HEK293 (cell line): ENCODE measurements around the gene FTO.

Experiments
- KLF16 ChIP-seq: fragments of 450-650 bp; formaldehyde crosslinking; IDR thresholded peaks from 2 replicates; pipeline ENCODE4 v1.5.1; 2017; ENCODE audit warnings: missing biosample characterization, missing genetic modification characterization
- MYNN ChIP-seq: fragments of 450-650 bp; formaldehyde crosslinking; IDR thresholded peaks from 2 replicates; pipeline ENCODE4 v1.5.1; 2016; ENCODE audit warnings: missing biosample characterization, missing genetic modification characterization, borderline replicate concordance
- PRDM4 ChIP-seq: fragments of 450-650 bp; formaldehyde crosslinking; IDR thresholded peaks from 2 replicates; pipeline ENCODE4 v1.5.1; 2017; ENCODE audit warnings: missing biosample characterization, missing genetic modification characterization
- REPIN1 ChIP-seq: fragments of 450-650 bp; formaldehyde crosslinking; IDR thresholded peaks from 2 replicates; pipeline ENCODE4 v1.5.1; 2017; ENCODE audit warnings: missing biosample characterization, missing genetic modification characterization, low read depth
- ZFHX2 ChIP-seq: fragments of 450-650 bp; formaldehyde crosslinking; conservative IDR thresholded peaks from 2 replicates; pipeline ENCODE4 v1.5.1; 2016; ENCODE audit warnings: missing biosample characterization, missing genetic modification characterization
- ZNF211 ChIP-seq: fragments of 450-650 bp; formaldehyde crosslinking; IDR thresholded peaks from 2 replicates; pipeline ENCODE4 v1.5.1; 2016; ENCODE audit warnings: low read depth, missing biosample characterization, missing genetic modification characterization
- ZNF274 ChIP-seq, 2 experiments: fragments of 200-500 bp in 1 of 2; fragments of 450-650 bp in 1 of 2; sonication (Bioruptor generic) in 1 of 2; formaldehyde crosslinking in 1 of 2; IDR thresholded peaks; 2 replicates each; pipeline versions ENCODE4 v1.5.1 to v1.6.1; 2014 to 2016; ENCODE audit warnings: borderline replicate concordance in 1 of 2, inconsistent platforms in 1 of 2, low read length in 1 of 2, missing biosample characterization in 1 of 2, missing genetic modification characterization in 1 of 2
- ZNF292 ChIP-seq: fragments of 450-650 bp; formaldehyde crosslinking; IDR thresholded peaks from 2 replicates; pipeline ENCODE4 v1.5.1; 2016; ENCODE audit warnings: low read depth, missing biosample characterization, missing genetic modification characterization, borderline replicate concordance
- ZNF423 ChIP-seq: fragments of 450-650 bp; formaldehyde crosslinking; IDR thresholded peaks from 2 replicates; pipeline ENCODE4 v1.5.1; 2016; ENCODE audit warnings: missing biosample characterization, missing genetic modification characterization
- ZNF629 ChIP-seq: fragments of 450-650 bp; formaldehyde crosslinking; IDR thresholded peaks from 2 replicates; pipeline ENCODE4 v1.5.1; 2017; ENCODE audit warnings: missing biosample characterization, missing genetic modification characterization
- TF ChIP-seq, protein P1 (sequence below): fragments of 450-650 bp; formaldehyde crosslinking; optimal IDR thresholded peaks from 2 replicates; pipeline ENCODE3; 2016; ENCODE audit warnings: missing biosample characterization, mild to moderate bottlenecking, missing genetic modification characterization
- TF ChIP-seq, protein P2 (sequence below): fragments of 450-650 bp; formaldehyde crosslinking; IDR thresholded peaks from 2 replicates; pipeline ENCODE4 v1.5.1; 2016; ENCODE audit warnings: missing biosample characterization, missing genetic modification characterization
- TF ChIP-seq, protein P3 (sequence below): fragments of 450-650 bp; formaldehyde crosslinking; IDR thresholded peaks from 2 replicates; pipeline ENCODE4 v1.5.1; 2016; ENCODE audit warnings: missing biosample characterization, missing genetic modification characterization
- TF ChIP-seq, protein P4 (sequence below): fragments of 450-650 bp; formaldehyde crosslinking; conservative IDR thresholded peaks from 2 replicates; pipeline ENCODE4 v1.5.1; 2016; ENCODE audit warnings: low read depth, missing biosample characterization, missing genetic modification characterization

DNA sequence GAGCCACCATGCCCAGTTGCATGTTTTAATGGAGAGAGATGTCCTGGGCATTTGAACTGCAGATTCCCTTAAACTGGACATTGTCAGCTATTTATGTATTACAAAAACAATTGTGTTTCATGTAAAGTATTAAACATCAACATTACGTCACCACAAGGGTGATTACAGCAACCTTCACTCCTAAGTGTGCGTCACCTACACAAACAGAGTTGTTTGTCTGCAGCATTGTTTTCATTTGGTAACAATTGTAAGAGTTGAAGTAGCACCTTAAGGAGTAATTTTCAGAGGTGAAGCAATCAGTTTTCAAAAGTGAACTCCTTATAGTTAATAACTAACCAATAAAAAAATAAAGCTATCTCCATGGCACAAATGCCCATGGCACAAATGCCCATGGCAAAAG lies 311.2 kb downstream of the FTO start:
- TF ChIP-seq ZNF423 (no peak), KLF16 (no peak), PRDM4 (tag by site-specific recombination) (no peak), ZNF292 (tag by site-specific recombination) (no peak), REPIN1 (no peak), ZNF211 (tag by site-specific recombination) (no peak), ZNF274 (IDR thresholded peaks at IDR 0.05; ENCODE audit: low read length) (no peak), ZNF274 (tag by site-specific recombination; IDR thresholded peaks at IDR 0.05; ENCODE audit: borderline replicate concordance) (no peak), ZFHX2 (tag by site-specific recombination) (no peak), MYNN (tag by site-specific recombination) (no peak), ZNF629 (tag by site-specific recombination) (no peak)
- TF ChIP-seq, protein P1, sequence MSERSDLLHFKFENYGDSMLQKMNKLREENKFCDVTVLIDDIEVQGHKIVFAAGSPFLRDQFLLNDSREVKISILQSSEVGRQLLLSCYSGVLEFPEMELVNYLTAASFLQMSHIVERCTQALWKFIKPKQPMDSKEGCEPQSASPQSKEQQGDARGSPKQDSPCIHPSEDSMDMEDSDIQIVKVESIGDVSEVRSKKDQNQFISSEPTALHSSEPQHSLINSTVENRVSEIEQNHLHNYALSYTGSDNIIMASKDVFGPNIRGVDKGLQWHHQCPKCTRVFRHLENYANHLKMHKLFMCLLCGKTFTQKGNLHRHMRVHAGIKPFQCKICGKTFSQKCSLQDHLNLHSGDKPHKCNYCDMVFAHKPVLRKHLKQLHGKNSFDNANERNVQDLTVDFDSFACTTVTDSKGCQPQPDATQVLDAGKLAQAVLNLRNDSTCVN = no peak
- TF ChIP-seq, protein P2, sequence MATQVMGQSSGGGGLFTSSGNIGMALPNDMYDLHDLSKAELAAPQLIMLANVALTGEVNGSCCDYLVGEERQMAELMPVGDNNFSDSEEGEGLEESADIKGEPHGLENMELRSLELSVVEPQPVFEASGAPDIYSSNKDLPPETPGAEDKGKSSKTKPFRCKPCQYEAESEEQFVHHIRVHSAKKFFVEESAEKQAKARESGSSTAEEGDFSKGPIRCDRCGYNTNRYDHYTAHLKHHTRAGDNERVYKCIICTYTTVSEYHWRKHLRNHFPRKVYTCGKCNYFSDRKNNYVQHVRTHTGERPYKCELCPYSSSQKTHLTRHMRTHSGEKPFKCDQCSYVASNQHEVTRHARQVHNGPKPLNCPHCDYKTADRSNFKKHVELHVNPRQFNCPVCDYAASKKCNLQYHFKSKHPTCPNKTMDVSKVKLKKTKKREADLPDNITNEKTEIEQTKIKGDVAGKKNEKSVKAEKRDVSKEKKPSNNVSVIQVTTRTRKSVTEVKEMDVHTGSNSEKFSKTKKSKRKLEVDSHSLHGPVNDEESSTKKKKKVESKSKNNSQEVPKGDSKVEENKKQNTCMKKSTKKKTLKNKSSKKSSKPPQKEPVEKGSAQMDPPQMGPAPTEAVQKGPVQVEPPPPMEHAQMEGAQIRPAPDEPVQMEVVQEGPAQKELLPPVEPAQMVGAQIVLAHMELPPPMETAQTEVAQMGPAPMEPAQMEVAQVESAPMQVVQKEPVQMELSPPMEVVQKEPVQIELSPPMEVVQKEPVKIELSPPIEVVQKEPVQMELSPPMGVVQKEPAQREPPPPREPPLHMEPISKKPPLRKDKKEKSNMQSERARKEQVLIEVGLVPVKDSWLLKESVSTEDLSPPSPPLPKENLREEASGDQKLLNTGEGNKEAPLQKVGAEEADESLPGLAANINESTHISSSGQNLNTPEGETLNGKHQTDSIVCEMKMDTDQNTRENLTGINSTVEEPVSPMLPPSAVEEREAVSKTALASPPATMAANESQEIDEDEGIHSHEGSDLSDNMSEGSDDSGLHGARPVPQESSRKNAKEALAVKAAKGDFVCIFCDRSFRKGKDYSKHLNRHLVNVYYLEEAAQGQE (tag by site-specific recombination) = no peak
- TF ChIP-seq, protein P3, sequence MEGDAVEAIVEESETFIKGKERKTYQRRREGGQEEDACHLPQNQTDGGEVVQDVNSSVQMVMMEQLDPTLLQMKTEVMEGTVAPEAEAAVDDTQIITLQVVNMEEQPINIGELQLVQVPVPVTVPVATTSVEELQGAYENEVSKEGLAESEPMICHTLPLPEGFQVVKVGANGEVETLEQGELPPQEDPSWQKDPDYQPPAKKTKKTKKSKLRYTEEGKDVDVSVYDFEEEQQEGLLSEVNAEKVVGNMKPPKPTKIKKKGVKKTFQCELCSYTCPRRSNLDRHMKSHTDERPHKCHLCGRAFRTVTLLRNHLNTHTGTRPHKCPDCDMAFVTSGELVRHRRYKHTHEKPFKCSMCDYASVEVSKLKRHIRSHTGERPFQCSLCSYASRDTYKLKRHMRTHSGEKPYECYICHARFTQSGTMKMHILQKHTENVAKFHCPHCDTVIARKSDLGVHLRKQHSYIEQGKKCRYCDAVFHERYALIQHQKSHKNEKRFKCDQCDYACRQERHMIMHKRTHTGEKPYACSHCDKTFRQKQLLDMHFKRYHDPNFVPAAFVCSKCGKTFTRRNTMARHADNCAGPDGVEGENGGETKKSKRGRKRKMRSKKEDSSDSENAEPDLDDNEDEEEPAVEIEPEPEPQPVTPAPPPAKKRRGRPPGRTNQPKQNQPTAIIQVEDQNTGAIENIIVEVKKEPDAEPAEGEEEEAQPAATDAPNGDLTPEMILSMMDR = no peak
- TF ChIP-seq, protein P4, sequence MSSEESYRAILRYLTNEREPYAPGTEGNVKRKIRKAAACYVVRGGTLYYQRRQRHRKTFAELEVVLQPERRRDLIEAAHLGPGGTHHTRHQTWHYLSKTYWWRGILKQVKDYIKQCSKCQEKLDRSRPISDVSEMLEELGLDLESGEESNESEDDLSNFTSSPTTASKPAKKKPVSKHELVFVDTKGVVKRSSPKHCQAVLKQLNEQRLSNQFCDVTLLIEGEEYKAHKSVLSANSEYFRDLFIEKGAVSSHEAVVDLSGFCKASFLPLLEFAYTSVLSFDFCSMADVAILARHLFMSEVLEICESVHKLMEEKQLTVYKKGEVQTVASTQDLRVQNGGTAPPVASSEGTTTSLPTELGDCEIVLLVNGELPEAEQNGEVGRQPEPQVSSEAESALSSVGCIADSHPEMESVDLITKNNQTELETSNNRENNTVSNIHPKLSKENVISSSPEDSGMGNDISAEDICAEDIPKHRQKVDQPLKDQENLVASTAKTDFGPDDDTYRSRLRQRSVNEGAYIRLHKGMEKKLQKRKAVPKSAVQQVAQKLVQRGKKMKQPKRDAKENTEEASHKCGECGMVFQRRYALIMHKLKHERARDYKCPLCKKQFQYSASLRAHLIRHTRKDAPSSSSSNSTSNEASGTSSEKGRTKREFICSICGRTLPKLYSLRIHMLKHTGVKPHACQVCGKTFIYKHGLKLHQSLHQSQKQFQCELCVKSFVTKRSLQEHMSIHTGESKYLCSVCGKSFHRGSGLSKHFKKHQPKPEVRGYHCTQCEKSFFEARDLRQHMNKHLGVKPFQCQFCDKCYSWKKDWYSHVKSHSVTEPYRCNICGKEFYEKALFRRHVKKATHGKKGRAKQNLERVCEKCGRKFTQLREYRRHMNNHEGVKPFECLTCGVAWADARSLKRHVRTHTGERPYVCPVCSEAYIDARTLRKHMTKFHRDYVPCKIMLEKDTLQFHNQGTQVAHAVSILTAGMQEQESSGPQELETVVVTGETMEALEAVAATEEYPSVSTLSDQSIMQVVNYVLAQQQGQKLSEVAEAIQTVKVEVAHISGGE (tag by site-specific recombination) = no peak
